ENCODE results near the gene STARD5.
"Not testable (repeated sequence)": the region's sequence is repeated elsewhere in the genome, so short reads cannot be mapped to it uniquely, and the experiment has no call there.

STARD5 gene, protein sequence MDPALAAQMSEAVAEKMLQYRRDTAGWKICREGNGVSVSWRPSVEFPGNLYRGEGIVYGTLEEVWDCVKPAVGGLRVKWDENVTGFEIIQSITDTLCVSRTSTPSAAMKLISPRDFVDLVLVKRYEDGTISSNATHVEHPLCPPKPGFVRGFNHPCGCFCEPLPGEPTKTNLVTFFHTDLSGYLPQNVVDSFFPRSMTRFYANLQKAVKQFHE

GRCh38 chr15:81323944-81324881, at the start of gene STARD5:
Gene STARD5, minus strand, starts transcription at chr15:81324141. Its CDS starts 42 bp downstream, at chr15:81324099.
- DNase-seq, result peak; percentile 95 to 99 (median 97)

DNA sequence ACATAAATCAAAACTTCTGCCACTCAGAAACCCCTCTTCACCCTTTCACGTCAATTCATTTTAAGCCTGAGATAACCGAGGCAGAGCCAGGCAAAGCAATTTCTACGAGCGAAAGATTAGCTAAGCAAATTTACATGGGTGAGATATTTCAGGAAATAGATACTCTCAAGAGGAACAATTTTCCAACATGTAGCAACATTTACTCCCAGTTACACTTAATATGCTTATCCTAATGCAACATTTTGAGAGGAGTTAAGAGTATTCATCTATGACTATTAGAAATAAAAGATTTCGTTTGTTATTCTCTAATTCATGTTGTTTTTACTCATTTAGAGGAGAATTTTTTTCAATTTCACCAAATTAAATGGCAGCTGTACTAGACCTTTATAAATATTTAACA, 49.2 kb upstream of the STARD5 start:
- peak in 1 of 3 experiments; percentile 5 for DNase-seq

DNA sequence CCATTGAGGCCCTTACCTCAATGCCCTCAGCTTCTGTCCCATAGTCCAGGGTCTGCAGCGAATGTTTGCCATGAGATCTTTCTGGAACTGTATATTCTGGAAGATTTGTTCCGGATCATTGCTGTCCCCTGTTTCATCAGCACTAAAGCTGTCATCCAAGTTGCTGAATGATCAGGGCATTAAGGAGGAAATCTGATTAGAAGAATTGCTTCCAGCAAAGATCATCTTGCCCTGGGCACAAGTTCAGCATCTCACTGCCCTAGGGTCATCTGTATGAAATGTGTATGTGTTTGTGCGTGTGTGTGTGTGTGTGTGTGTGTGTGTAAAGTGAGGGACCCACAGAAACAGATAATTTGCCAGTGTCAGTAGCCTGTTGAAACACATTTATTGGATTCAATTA, 48.6 kb upstream of the STARD5 start:
- DNase-seq, result no peak

- DNase-seq, result no peak
Observed at GRCh38 chr15:81363718-81364500, 40.0 kb upstream of the STARD5 start.

DNA sequence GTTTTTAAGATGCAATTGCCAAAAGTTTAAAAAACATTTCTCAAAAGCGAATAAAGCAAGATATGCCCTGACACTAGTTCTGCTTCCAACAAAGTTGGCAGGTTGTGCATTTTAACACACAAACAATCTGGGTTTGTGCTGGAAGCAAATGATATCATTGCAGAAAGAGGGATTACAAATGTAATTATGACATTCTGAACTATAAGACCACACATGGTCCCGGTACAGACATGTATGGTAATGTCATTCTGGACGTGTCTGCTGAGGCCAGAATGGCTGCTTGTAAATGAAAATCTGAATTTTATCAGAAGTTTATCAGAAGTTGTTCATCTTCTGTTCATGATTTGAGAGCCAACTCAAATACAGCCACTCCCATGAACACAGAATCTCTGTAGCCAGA, 39.3 kb upstream of the STARD5 start:
- no peak for DNase-seq

DNA sequence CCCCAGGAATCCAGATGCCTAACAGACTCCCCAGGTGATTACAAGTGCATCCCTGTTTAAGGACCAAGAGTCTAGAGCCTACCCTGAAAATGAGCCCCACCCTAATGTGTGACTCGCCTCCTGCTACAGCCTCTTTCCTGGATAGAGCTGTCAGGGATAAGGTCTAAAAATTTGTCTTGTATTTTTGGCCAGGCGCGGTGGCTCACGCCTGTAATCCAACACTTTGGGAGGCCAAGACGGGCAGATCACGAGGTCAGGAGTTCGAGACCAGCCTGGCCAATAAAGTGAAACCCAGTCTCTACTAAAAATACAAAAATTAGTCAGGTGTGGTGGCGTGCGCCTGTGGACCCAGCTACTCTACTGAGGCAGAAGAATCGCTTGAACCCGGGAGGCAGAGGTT, 38.8 kb upstream of the STARD5 start:
- DNase-seq, result no peak

GRCh38 chr15:81361891-81362290, 38.0 kb upstream of the STARD5 start:
- DNase-seq, result no peak

GRCh38 chr15:81360491-81360890, 36.5 kb upstream of the STARD5 start:
- DNase-seq, result no peak

DNA sequence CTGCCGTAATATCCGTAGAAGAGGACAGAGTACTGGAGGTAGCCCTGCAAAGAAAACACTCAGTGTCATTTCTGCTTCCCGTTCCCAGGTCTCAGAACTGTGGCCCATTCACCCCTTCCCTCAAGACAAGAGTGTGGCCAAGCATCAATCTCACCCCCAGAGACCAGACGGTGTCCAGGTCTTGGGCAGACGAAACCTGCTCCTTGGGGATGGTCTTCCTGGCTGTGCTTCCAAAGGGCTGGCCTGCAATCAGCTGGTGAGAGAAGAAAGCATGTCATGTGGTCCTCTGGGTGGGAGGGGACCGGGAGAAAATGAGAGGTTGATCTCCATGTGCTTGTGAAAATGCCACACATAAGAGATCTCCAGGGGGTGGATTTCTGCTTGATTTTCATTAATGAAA, 34.3 kb upstream of the STARD5 start:
- DNase-seq, result no peak

DNA sequence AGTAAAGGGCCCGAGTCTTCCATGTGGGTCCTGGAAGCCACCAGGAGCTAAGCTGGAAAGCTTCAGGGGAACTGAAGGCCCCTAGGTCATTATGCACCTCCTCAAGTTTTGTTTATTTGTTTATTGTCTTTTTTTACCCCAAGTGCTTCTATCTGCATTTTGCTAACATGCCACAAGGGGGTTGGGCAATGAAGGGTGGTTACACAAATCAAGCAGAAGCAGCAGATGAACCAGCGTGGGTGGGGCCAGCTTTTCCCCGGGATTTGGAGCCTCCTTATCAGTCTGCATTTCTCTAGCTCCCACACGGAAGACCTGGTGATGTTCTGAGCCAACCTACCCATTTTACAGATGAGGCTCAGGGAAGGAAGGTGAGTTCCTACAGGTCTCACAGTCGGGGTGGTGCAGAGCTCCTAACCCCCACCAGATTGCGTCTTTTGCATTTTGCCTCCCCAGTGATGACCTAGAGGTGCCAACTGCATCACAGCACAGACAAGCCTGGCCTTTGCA, 33.3 kb upstream of the STARD5 start:
- no peak for DNase-seq

DNA sequence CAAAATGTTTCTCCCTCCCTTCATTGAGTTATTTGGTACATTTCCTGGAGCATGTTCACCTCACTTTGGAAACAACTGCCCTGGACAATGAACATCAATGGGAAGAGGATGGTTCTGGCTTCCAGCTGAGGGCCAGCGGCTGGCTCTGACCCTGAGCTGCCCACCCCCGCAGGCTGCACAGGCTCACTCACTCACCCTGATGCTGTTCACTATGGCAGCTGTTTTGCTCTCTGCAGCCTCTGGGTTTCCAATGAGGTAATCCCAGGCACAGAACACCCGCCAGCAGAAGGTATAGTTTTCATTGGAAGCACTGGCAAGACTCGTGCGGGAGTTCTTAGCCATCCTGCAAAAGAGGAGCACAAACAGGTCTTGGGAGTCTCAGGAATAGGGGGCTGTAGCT, 32.3 kb upstream of the STARD5 start:
- DNase-seq, result no peak

DNA sequence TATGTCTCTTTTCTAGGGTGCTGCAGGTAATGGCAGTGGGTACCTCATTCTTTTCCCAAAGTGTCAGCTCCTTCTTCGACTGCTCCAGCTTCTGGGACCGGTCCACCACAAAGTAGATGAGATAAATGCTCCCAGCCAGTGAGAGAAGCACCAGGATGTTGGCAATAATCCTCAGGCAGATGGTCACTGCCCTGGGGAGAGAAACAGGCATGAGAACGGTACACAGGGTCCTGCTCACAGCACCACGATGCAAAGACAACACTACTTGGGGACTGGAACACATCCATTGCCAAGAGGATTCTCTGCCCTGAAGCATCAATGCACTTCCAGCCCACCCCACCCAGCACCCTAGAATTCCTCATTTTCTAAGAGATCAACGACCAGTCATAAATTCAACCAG, 27.7 kb upstream of the STARD5 start:
- no peak for DNase-seq

GRCh38 chr15:81349271-81349670, 25.3 kb upstream of the STARD5 start:
- no peak for DNase-seq

DNA sequence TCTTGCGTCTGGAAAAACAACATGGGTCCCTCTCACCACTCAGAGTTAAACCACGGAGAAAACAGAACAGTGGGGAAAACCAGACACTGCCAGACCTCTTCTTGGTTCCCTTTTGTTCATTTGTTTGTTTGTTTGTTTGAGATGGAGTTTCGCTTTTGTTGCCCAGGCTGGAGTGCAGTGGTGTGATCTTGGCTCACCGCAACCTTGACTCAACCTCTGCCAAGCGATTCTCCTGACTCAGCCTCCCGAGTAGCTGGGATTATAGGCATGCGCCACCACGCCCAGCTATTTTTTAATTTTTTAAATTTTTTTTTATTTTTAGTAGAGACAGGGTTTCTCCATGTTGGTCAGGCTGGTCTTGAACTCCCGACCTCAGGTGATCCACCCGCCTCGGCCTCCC, 24.8 kb upstream of the STARD5 start:
- DNase-seq, result not testable (repeated sequence)

DNA sequence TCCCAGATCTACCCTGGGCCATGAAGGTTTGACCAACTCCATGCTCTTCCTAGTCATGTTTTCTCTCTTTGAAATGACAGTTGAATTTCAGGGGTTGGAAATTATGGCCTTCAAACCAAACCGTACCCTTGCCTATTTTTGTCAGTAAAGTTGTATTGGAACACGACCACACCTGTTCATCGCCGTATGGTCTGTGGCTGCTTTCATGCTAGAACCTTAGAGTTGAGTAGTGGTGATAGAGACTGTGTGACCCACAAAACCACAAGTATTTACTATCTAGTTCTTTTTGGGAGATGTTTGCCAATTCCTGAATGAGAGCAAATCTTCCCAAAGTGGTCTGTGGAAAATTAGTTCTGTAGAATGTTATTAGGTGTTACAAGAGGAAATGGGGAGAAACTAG, 24.0 kb upstream of the STARD5 start:
- DNase-seq, result no peak

- peak in 1 of 3 experiments; percentile 10 for DNase-seq
Observed at GRCh38 chr15:81346611-81347010, 22.7 kb upstream of the STARD5 start.

DNA sequence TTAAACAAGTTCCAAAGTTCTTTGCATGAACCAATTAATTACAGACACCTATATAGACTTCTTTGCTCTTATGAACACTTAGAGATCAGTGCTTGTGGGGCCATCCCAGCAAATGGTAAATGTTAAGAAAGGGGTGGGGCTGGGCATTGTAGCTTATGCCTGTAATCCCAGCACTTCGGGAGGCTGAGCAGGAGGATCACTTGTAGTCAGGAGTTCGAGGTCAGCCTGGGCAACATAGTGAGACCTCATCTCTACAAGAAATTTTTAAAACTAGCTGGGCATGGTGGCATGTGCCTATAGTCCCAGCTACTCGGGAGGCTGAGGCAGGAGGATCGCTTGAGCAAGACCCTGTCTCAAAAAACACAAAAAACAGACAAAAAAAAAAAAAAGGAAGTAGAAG, 19.4 kb upstream of the STARD5 start:
- DNase-seq, result no peak

GRCh38 chr15:81341351-81341750, 17.4 kb upstream of the STARD5 start:
- no peak for DNase-seq

- DNase-seq, result no peak
Observed at GRCh38 chr15:81339851-81340250, 15.9 kb upstream of the STARD5 start.

DNA sequence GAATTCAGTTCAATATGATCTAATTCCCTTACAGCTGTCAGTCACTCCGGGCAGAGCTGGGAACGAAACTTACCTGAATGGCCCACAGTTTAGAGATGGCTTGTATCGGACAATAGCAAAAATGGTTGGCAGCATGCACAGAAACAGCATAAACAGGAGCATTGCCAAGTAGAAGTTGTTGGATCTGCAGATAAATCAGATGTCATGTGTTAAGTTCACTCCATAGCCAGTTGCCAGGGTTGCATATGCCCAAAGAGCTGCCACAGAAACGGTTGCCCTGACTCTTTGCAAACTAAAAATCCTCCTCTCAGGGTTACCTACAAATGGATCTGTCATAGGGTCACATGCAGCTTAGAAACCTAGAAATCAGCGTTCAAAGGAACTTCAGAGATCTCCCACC, 15.4 kb upstream of the STARD5 start:
- no peak for DNase-seq

- DNase-seq, result no peak
Observed at GRCh38 chr15:81338170-81339007, 14.4 kb upstream of the STARD5 start.

DNA sequence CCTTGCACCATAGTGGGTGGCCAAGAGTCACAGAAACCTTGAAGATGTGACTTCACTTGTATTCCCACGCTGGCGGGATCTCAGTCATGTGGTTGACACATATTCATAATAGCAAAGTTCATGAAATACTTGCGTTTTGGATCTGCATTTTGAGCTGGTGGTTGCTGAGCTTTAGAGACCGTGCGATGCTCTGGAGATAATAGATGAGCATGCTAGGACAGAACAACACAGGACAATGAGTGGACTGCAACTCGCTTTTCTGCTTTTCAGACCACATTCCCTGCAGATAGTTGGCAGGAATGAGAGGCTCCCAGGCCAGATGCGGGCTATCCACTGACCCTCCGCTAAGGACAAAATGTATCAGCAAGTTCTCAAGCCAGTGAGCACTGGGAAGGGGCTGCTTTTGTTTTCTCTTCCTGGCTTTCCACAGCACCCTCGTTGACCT, 13.8 kb upstream of the STARD5 start:
- DNase-seq, result no peak

Measured in NCI-H1417 (cell line).